Ovary (tissue), 9 donors: ENCODE data around the gene CSNK1G1. TPM values are rescaled to one million over a fixed set of nuclear protein-coding genes. Genes with fewer than 3 reads are reported as not detected.

Experiments used
- DNase-seq, 5 donors: peaks; one replicate each; pipeline ENCODE4 v3.0.0-alpha.2; 2019 to 2020
- H3K27ac ChIP-seq, 2 donors: fragments of 200-600 bp; one replicate each; pipeline versions ENCODE4 v1.5.1 to v1.8.0; 2019 to 2022
- H3K27me3 ChIP-seq: fragments of 200-600 bp; one replicate; pipeline ENCODE4 v1.8.0; 2022
- H3K36me3 ChIP-seq: fragments of 200-600 bp; sonication (generic); one replicate; pipeline ENCODE4 v1.5.1; 2019
- H3K4me1 ChIP-seq: one replicate; pipeline ENCODE4 v1.8.1; 2013; ENCODE audit warnings: mild to moderate bottlenecking, moderate library complexity; ENCODE audit not compliant: insufficient read depth
- H3K4me3 ChIP-seq: fragments of 200-600 bp; sonication (generic); one replicate; pipeline ENCODE4 v1.5.1; 2017
- H3K9me3 ChIP-seq, 2 donors: fragments of 200-600 bp in 1 of 2; sonication (generic) in 1 of 2; one replicate each; pipeline versions ENCODE4 v1.5.1 to v1.8.1; 2013 to 2019; ENCODE audit warnings: mild to moderate bottlenecking in 1 of 2, moderate library complexity in 1 of 2
- CTCF ChIP-seq, 3 donors: fragments of 450-650 bp in 2 of 3; fragments of 200-600 bp in 1 of 3; IDR thresholded peaks; one replicate each; pipeline versions ENCODE4 v1.5.1 to v1.8.0; 2016 to 2022; ENCODE audit warnings: antibody characterized with exemption in 3 of 3, mild to moderate bottlenecking in 1 of 3
- EP300 ChIP-seq: sonication (generic); formaldehyde crosslinking; IDR thresholded peaks from one replicate; pipeline ENCODE4 v1.6.1; 2017; ENCODE audit warnings: antibody characterized with exemption
- POLR2A ChIP-seq: fragments of 450-650 bp; IDR thresholded peaks from one replicate; pipeline ENCODE4 v1.6.1; 2017; ENCODE audit warnings: antibody characterized with exemption, mild to moderate bottlenecking, moderate library complexity
- WGBS, 3 donors: extraction: QIAGEN DNeasy Blood & Tissue Kit in 1 of 3; methylation state at CpG; one replicate each; pipeline versions ENCODE4 v1.1.5 to v1.1.7; 2013 to 2017; 5-methylcytosine and 5-hydroxymethylcytosine counted together
- intact Hi-C, 4 donors: fragments of 100-400 bp; cut with DNase I; formaldehyde crosslinking; loops; one replicate each; pipeline versions ENCODE4 v1.11.0 to v1.15.1; 2022 to 2023
- polyA plus RNA-seq, 2 donors: library from polyadenylated mRNA; stranded (reverse); fragments of 200-250 nt in 1 of 2; fragments of 350-450 nt in 1 of 2; fragmentation: Illumina TruSeq in 1 of 2; extraction: RNeasy Lipid Tissue Mini Kit (QIAGEN cat#74804) in 1 of 2; gene quantifications; one replicate each; pipeline ENCODE4 v1.2.3, GENCODE V29; 2013 to 2014
- total RNA-seq, 7 donors: library from RNA; depleted of rRNA in 2 of 7; stranded (reverse); fragments of >200 nt in 2 of 7; fragmentation: NEBNext Ultra II Directional in 3 of 7; extraction: Animal tissue kit (Norgen Biotek cat#: 25700) in 3 of 7; gene quantifications; one replicate each; pipeline versions ENCODE4 v1.1.0 to v1.2.4, GENCODE V29; 2016 to 2023
- donor health status: DM: no; HTN: no; CAD: no; lungs with moderate emphysema.
- donor health status: DM: no; HTN: no; CAD: no.
- donor health status: Bipolar disorder and iron deficiency.
- donor health status: DM: yes; HTN: yes; CAD: no.
- donor health status: DM: no; HTN: no; CAD: no.
- donor health status: DM: yes; HTN: yes; CAD: no.

Gene CSNK1G1
- total and polyA plus RNA-seq, 9 donors, result 2.9 to 23.9 (median 14.2) TPM

- intact Hi-C loops, result no loop called here
- Histone ChIP-seq H3K4me3 (no peak overlapping the region), H3K27me3 (no peaks in the 10 kb centered on the region), H3K9me3 (no peaks in the 10 kb centered on the region), H3K4me1 (peaks cover 9% of the 10 kb centered on the region), H3K27ac (no peak overlapping the region), H3K36me3 (no peaks in the 10 kb centered on the region)
- peak in 1 of 5 donors; percentile 17 for DNase-seq
- 83 to 92% (median 84%) methylated on average over 11 of the region's 11 CpGs for WGBS, 3 donors
- TF ChIP-seq EP300 (no peak), POLR2A (no peak)
These were observed 197.4 kb downstream of the CSNK1G1 start for GRCh38 chr15:64158363-64159134.

DNA sequence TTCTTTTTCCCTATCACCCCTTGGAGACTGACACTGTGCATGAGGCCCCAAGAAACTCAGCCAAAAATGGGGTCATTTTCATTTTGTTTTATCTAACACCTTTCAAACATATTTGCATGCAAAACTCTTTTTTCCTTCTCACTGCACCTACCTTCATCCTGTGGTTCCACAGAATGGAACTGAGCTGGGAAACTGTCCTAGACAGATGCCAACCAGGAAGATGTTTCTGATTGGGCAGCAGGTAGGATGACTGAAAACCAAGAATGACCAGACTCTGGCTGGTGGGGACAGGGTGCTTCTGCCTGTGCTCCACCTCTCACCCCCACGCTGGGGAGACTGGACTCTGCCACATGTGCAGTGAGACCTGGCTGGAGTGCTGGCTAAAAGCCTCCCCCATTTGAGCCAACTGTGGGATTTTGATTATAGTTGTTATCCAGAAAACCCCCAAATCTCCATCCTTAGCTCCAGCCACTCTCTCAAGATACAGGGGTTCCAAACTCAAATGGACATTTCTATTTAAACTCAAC is 198.3 kb downstream of the CSNK1G1 start:
- 60 to 75% (median 69%) methylated on average over 1 of the region's 1 CpG for WGBS, 3 donors
- H3K27me3 ChIP-seq, result no peaks in the 10 kb centered on the region
- intact Hi-C loops, result no loop called here
- H3K27ac ChIP-seq, result no peak overlapping the region
- no peaks in the 10 kb centered on the region for H3K9me3 ChIP-seq
- no peak for DNase-seq
- H3K4me1 ChIP-seq, result peaks cover 9% of the 10 kb centered on the region
- no peaks in the 10 kb centered on the region for H3K36me3 ChIP-seq
- H3K4me3 ChIP-seq, result no peak overlapping the region
- no peak for TF ChIP-seq POLR2A
- no peak for TF ChIP-seq CTCF (IDR thresholded peaks at IDR 0.05)
- TF ChIP-seq EP300, result no peak

DNA sequence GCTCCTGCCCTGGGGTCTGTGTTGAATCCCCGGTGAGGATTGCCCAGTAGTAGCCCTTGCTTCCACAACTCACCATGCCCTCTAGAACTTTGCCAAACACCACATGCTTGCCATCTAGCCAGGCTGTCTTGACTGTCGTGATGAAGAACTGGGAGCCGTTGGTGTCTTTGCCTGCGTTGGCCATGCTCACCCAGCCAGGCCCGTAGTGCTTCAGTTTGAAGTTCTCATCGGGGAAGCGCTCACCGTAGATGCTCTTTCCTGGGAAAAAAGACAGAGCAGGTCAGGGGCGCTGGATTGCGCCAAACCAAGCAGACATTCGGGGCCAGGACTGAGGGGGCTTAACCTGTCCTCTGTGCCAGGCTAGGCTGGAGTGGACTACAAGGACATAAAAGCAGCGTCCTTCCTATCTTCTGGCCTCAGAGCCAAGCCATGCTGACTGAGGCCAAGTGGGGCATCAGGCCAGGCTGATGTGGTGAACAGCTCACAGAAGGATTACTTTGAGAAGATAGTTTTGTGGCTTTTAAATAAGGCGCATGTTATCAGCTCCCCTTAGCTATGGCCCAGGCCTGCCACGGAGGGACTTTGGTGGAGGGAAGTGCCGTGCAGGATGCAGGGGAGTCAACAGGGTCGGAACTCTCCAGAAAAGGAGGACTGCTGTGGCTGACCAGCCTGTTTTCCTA is 199.2 kb downstream of the CSNK1G1 start:
- DNase-seq, result peak in 1 of 5 donors; percentile 15
- H3K9me3 ChIP-seq, result no peaks in the 10 kb centered on the region
- no peak for TF ChIP-seq CTCF (IDR thresholded peaks at IDR 0.05)
- TF ChIP-seq EP300, result no peak
- no peak for TF ChIP-seq POLR2A
- WGBS, 3 donors, result 65 to 71% (median 68%) methylated on average over 16 of the region's 16 CpGs
- H3K27ac ChIP-seq, result no peak overlapping the region
- H3K4me3 ChIP-seq, result no peak overlapping the region
- peaks cover 9% of the 10 kb centered on the region for H3K4me1 ChIP-seq
- intact Hi-C loops, result no loop called here
- no peaks in the 10 kb centered on the region for H3K36me3 ChIP-seq
- no peaks in the 10 kb centered on the region for H3K27me3 ChIP-seq

DNA sequence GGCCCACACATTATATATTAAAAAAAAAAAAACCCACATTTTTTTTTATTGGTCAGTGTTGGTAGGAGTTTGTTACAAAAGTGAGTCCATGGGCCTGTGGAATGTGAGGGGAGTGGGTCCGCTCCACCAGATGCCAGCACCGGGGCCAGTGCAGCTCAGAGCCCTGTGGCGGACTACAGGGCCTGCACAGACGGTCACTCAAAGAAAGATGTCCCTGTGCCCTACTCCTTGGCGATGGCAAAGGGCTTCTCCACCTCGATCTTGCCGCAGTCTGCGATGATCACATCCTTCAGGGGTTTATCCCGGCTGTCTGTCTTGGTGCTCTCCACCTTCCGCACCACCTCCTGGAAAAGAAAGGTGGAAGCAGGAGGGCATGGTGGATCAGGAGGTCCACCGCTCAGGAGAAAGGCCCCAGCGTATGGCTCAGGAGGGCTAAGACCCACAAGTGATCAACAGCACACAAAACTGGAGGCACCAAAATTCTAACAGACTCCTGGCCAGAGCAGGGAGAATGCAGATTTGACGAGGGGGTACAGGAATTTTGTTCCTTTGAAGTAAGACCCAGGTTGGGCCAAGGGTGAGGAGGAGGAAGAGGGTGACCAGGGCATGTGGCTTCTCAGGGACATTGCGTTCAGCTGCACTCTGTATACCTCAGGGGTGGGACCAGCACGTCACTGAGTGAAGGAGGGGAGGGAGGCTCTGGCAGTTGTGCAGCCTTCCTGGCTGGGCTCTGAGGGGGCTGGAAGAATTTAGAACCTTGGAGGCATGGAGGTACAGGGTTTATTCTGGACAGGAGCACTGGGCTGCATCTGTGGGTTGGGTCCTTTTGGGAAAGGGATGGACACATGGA is 199.9 kb downstream of the CSNK1G1 start:
- peak in 1 of 5 donors; percentile 9 for DNase-seq
- no peaks in the 10 kb centered on the region for H3K9me3 ChIP-seq
- 84% methylated on average over 15 of the region's 15 CpGs for WGBS, 3 donors
- no peaks in the 10 kb centered on the region for H3K27me3 ChIP-seq
- no peaks in the 10 kb centered on the region for H3K36me3 ChIP-seq
- intact Hi-C loops, result no loop called here
- no peak for TF ChIP-seq POLR2A
- TF ChIP-seq EP300, result no peak
- TF ChIP-seq CTCF (IDR thresholded peaks at IDR 0.05), result no peak
- no peak overlapping the region for H3K4me3 ChIP-seq
- H3K27ac ChIP-seq, result no peak overlapping the region
- H3K4me1 ChIP-seq, result peaks cover 5% of the 10 kb centered on the region
